Spleen (tissue), 11 donors: ENCODE results near the gene NCF2. TPM values are rescaled to one million over a fixed set of nuclear protein-coding genes. Genes with fewer than 3 reads are reported as not detected.

Experiments
- DNase-seq: peaks from one replicate; pipeline ENCODE4 v3.0.0-alpha.2; 2020
- H3K27ac ChIP-seq, 8 donors: fragments of 200-600 bp; sonication (generic) in 7 of 8; 1 replicate in 4 of 8; 2 replicates in 4 of 8; pipeline versions ENCODE4 v1.5.0 to v1.8.0; 2016 to 2021; ENCODE audit warnings: inconsistent platforms in 4 of 8, mild to moderate bottlenecking in 4 of 8, moderate library complexity in 1 of 8
- H3K27me3 ChIP-seq, 7 donors: fragments of 200-600 bp; sonication (generic) in 6 of 7; replicated peaks in 1 of 7; 1 replicate in 4 of 7; 2 replicates in 3 of 7; pipeline versions ENCODE4 v1.5.0 to v1.8.0; 2016 to 2021; ENCODE audit warnings: inconsistent platforms in 3 of 7, mild to moderate bottlenecking in 1 of 7
- H3K36me3 ChIP-seq, 6 donors: fragments of 200-600 bp; sonication (generic) in 5 of 6; 1 replicate in 4 of 6; 2 replicates in 2 of 6; pipeline versions ENCODE4 v1.5.0 to v1.8.0; 2016 to 2021; ENCODE audit warnings: inconsistent platforms in 2 of 6
- H3K4me1 ChIP-seq, 6 donors: fragments of 200-600 bp; sonication (generic) in 5 of 6; 1 replicate in 3 of 6; 2 replicates in 3 of 6; pipeline versions ENCODE4 v1.5.0 to v1.8.0; 2016 to 2021; ENCODE audit warnings: inconsistent platforms in 3 of 6
- H3K4me3 ChIP-seq, 8 donors: fragments of 200-600 bp; sonication (generic) in 7 of 8; 1 replicate in 4 of 8; 2 replicates in 4 of 8; pipeline versions ENCODE4 v1.5.0 to v1.8.0; 2016 to 2021; ENCODE audit warnings: inconsistent platforms in 4 of 8, mild to moderate bottlenecking in 4 of 8, moderate library complexity in 2 of 8
- H3K9me3 ChIP-seq, 8 donors: fragments of 200-600 bp; sonication (generic) in 7 of 8; 1 replicate in 4 of 8; 2 replicates in 4 of 8; pipeline versions ENCODE4 v1.5.0 to v1.8.0; 2016 to 2021; ENCODE audit warnings: inconsistent platforms in 4 of 8
- POLR2A ChIP-seq, 3 donors: fragments of 450-650 bp; IDR thresholded peaks; one replicate each; pipeline ENCODE4 v1.5.1; 2017; ENCODE audit warnings: antibody characterized with exemption in 3 of 3, mild to moderate bottlenecking in 1 of 3
- POLR2AphosphoS5 ChIP-seq, 3 donors: sonication (generic); formaldehyde crosslinking; IDR thresholded peaks; one replicate each; pipeline ENCODE4 v1.5.1; 2017; ENCODE audit warnings: antibody characterized with exemption in 3 of 3
- WGBS, 5 donors: extraction: QIAGEN DNeasy Blood & Tissue Kit in 3 of 5; methylation state at CpG; one replicate each; pipeline versions ENCODE4 v1.1.5 to v1.1.7; 2013 to 2018; 5-methylcytosine and 5-hydroxymethylcytosine counted together
- intact Hi-C: fragments of 100-400 bp; cut with DNase I; formaldehyde crosslinking; loops from one replicate; pipeline ENCODE4 v1.15.0; 2023; ENCODE audit warnings: low total_unique reads
- polyA plus RNA-seq, 3 donors: library from polyadenylated mRNA; stranded (reverse); fragments of 200-250 nt; gene quantifications; one replicate each; pipeline ENCODE4 v1.2.1, GENCODE V29; 2013
- total RNA-seq, 7 donors: library from RNA; depleted of rRNA in 3 of 7; stranded (reverse); fragments of >200 nt in 3 of 7; fragmentation: NEBNext Ultra II Directional in 4 of 7; extraction: Animal tissue kit (Norgen Biotek cat#: 25700) in 4 of 7; gene quantifications; one replicate each; pipeline versions ENCODE4 v1.1.0 to v1.2.1, GENCODE V29; 2016 to 2021
- TF ChIP-seq, protein P1 (sequence below), 11 experiments: fragments of 200-600 bp in 7 of 11; fragments of 450-650 bp in 4 of 11; sonication (generic) in 4 of 11; IDR thresholded peaks in 8 of 11; conservative IDR thresholded peaks in 3 of 11; 1 replicate in 7 of 11; 2 replicates in 4 of 11; pipeline versions ENCODE4 v1.4.0 to v1.8.0; 2016 to 2021; ENCODE audit warnings: antibody characterized with exemption in 11 of 11, inconsistent platforms in 4 of 11, mild to moderate bottlenecking in 1 of 11
- donor health status: healthy with polysubstance abuse.
- donor health status: DM: no; HTN: no; CAD: no; lungs with moderate emphysema.
- donor health status: DM: no; HTN: no; CAD: no.
- donor health status: Bipolar disorder and iron deficiency.
- donor health status: healthy.
- donor health status: DM: no; HTN: no; CAD: no.
- donor health status: DM: yes; HTN: yes; CAD: no.

The NCF2 gene
- total and polyA plus RNA-seq, 10 donors, result 14.9 to 232 (median 99.0) TPM

DNA sequence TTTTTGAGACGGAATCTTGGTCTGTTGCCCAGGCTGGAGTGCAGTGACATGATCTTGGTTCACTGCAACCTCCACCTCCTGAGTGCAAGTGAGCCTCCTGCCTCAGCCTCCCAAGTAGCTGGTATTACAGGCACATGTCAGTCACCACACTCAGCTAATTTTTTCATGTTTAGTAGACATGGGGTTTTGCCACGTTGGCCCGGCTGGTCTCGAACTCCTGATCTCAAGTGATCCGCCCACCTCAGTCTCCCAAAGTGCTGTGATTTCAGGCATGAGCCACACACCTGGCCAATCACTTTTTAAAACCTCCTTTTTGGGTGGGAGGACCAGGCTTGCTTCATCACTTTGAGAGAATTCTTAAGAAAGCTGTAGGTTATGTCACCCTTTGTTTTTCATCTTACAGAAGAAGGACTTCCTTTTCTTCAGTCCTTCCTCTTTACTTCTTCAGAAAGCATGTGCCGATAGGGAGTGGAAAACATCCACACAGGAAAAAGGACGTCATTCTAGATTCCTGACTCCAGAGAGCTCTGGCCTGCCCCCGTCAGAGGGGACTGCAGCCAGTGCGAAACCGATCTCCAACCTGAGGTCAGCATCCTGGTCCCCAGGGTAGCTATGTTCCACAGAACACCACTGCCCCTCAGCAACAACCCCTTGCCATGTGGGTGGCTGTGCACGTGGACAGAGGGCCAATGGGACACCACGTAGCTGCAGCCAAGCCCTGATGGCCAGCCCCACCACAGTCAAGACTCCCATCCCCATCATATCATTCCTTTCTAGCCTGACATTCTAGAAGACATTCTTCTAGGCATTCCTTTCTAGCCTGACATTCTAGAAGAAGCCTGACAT lies 21.9 kb downstream of the NCF2 start:
- H3K27ac ChIP-seq, result peak overlapping the region in 7 of 8 donors; percentile 53 to 90 (median 79)
- TF ChIP-seq POLR2A (IDR thresholded peaks at IDR 0.05) (no peak), POLR2AphosphoS5 (IDR thresholded peaks at IDR 0.05) (peak; percentile 36 to 63 (median 42))
- TF ChIP-seq, protein P1, sequence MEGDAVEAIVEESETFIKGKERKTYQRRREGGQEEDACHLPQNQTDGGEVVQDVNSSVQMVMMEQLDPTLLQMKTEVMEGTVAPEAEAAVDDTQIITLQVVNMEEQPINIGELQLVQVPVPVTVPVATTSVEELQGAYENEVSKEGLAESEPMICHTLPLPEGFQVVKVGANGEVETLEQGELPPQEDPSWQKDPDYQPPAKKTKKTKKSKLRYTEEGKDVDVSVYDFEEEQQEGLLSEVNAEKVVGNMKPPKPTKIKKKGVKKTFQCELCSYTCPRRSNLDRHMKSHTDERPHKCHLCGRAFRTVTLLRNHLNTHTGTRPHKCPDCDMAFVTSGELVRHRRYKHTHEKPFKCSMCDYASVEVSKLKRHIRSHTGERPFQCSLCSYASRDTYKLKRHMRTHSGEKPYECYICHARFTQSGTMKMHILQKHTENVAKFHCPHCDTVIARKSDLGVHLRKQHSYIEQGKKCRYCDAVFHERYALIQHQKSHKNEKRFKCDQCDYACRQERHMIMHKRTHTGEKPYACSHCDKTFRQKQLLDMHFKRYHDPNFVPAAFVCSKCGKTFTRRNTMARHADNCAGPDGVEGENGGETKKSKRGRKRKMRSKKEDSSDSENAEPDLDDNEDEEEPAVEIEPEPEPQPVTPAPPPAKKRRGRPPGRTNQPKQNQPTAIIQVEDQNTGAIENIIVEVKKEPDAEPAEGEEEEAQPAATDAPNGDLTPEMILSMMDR (IDR thresholded peaks at IDR 0.05 in 8 of 11, conservative IDR thresholded peaks at IDR 0.05 in 3 of 11), result no peak
- peak; percentile 83 for DNase-seq

DNA sequence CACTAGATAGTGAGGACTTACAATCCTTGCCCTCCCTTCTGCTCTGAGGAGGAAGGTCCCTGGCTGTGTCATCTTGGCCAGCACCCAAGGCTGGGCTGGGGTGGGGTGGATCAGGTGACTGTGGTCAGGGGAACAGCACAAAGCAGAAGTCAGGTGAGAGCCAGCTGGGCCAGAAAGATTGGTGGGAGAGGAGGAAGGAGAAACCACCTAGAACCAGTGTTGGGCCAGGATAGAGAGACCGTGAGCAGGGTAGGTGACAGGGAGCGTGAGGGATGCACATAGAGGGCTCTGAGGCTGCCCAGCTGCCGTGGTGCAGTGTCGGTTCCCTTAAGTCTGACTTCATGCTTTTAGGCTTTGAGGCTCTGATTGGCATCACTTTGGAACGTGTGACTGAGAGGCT lies 22.7 kb downstream of the NCF2 start:
- peak overlapping the region in 7 of 8 donors; percentile 53 to 90 (median 79) for H3K27ac ChIP-seq
- intact Hi-C loops, result no loop called here

More for the DNA sequence above, 21.9 kb downstream of the NCF2 start:
- Histone ChIP-seq H3K4me1 (peaks cover 0 to 43% (median 16%) of the 10 kb centered on the region in 6 donors), H3K27me3 (no peaks in the 10 kb centered on the region), H3K36me3 (peaks cover 0 to 90% (median 6%) of the 10 kb centered on the region in 6 donors), H3K9me3 (no peaks in the 10 kb centered on the region), H3K4me3 (peak overlapping the region in 1 of 8 donors; percentile 50)
- 54 to 71% (median 61%) methylated on average over 12 of the region's 12 CpGs for WGBS, 5 donors
- intact Hi-C loops, result no loop called here

DNA sequence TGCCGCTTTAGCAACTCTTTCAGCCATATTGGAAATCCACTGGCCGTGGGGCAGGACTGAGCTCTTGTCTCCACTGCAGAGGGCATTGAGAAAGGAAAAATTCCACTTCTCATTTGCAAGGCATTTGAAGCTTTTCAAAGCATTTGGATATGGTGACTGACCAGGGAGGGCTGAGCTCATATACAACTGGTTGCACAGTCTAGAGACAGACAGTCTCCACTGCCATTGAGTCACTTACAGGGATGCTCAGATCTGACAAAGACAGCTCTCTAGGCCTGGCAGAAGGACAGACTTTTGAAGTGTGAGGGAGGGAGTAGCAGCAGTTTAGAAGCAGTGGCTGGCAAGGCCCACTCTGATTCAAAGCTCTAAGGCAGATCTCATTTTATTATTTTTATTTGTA lies 24.2 kb downstream of the NCF2 start:
- TF ChIP-seq POLR2AphosphoS5 (IDR thresholded peaks at IDR 0.05) (no peak), POLR2A (IDR thresholded peaks at IDR 0.05) (no peak)
- TF ChIP-seq, protein P1 (IDR thresholded peaks at IDR 0.05 in 8 of 11, conservative IDR thresholded peaks at IDR 0.05 in 3 of 11), result no peak
- DNase-seq, result no peak
- intact Hi-C loops, result no loop called here
- H3K4me3 ChIP-seq, result no peak overlapping the region
- peaks cover 0 to 90% (median 5%) of the 10 kb centered on the region in 6 donors for H3K36me3 ChIP-seq
- H3K27ac ChIP-seq, result peak overlapping the region in 2 of 8 donors; percentile 81 to 90
- peaks cover 0 to 43% (median 16%) of the 10 kb centered on the region in 6 donors for H3K4me1 ChIP-seq
- H3K9me3 ChIP-seq, result no peaks in the 10 kb centered on the region
- no peaks in the 10 kb centered on the region for H3K27me3 ChIP-seq
- 92 to 100% (median 95%) methylated on average over 2 of the region's 2 CpGs for WGBS, 5 donors

More for the DNA sequence above, 22.7 kb downstream of the NCF2 start:
- Histone ChIP-seq H3K9me3 (no peaks in the 10 kb centered on the region), H3K4me3 (peak overlapping the region in 1 of 8 donors; percentile 50), H3K36me3 (peaks cover 0 to 90% (median 5%) of the 10 kb centered on the region in 6 donors), H3K4me1 (peaks cover 0 to 43% (median 16%) of the 10 kb centered on the region in 6 donors), H3K27me3 (no peaks in the 10 kb centered on the region)
- TF ChIP-seq, protein P1 (IDR thresholded peaks at IDR 0.05 in 8 of 11, conservative IDR thresholded peaks at IDR 0.05 in 3 of 11), result no peak
- TF ChIP-seq POLR2AphosphoS5 (IDR thresholded peaks at IDR 0.05), result peak; percentile 62 to 88 (median 74)
- WGBS, 5 donors, result 38 to 67% (median 47%) methylated on average over 5 of the region's 5 CpGs
- DNase-seq, result peak; percentile 93

DNA sequence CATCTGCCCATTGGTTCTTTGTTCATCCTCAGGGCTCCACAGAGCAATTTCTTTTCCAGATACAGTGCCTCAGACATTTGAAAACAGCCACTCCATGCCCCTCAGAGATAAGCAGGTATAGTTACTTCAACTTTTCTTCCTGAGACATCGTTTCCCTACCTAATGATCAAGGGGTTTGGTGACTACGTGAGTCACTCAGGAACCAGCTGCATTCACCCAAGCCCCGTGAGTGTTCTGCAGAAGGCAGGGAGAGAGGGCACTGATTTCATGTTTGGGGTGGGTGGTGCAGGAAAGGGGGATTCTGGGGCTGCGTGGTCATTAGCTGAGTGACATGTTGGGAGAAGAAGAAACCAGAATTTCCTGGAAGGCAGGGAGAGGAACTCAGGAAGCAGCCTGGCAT lies 25.0 kb downstream of the NCF2 start:
- Histone ChIP-seq H3K36me3 (peaks cover 0 to 90% (median 7%) of the 10 kb centered on the region in 6 donors), H3K4me1 (peaks cover 0 to 38% (median 16%) of the 10 kb centered on the region in 6 donors), H3K27me3 (no peaks in the 10 kb centered on the region), H3K9me3 (no peaks in the 10 kb centered on the region), H3K27ac (no peak overlapping the region), H3K4me3 (no peak overlapping the region)
- no peak for DNase-seq
- 34 to 47% (median 44%) methylated on average over 4 of the region's 4 CpGs for WGBS, 5 donors
- intact Hi-C loops, result no loop called here
- TF ChIP-seq POLR2A (IDR thresholded peaks at IDR 0.05) (no peak), POLR2AphosphoS5 (IDR thresholded peaks at IDR 0.05) (no peak)
- TF ChIP-seq, protein P1 (IDR thresholded peaks at IDR 0.05 in 8 of 11, conservative IDR thresholded peaks at IDR 0.05 in 3 of 11), result no peak
